ENCODE measurements around the gene KIZ.
"Not testable (repeated sequence)": the region's sequence is repeated elsewhere in the genome, so short reads cannot be mapped to it uniquely, and the experiment has no call there.

KIZ gene

GRCh38 chr20:21139881-21140566 lies 14.1 kb downstream of the KIZ start:
- DNase-seq, result no peak

GRCh38 chr20:21141825-21142224 lies 15.9 kb downstream of the KIZ start:
- no peak for DNase-seq

- DNase-seq, result no peak
Measured at GRCh38 chr20:21143194-21143890, 17.5 kb downstream of the KIZ start.

GRCh38 chr20:21145424-21145823 lies 19.5 kb downstream of the KIZ start:
- DNase-seq, result no peak

GRCh38 chr20:21146215-21146614 lies 20.3 kb downstream of the KIZ start:
- DNase-seq, result no peak

- no peak for DNase-seq
Measured at GRCh38 chr20:21147593-21147992, 21.7 kb downstream of the KIZ start.

GRCh38 chr20:21149344-21149743 lies 23.5 kb downstream of the KIZ start:
- DNase-seq, result no peak

- DNase-seq, result no peak
Measured at GRCh38 chr20:21151791-21152190, 25.9 kb downstream of the KIZ start.

- DNase-seq, result no peak
Measured at GRCh38 chr20:21154692-21155091, 28.8 kb downstream of the KIZ start.

GRCh38 chr20:21155268-21155667 lies 29.4 kb downstream of the KIZ start:
- DNase-seq, result no peak

- no peak for DNase-seq
Measured at GRCh38 chr20:21156266-21156665, 30.4 kb downstream of the KIZ start.

GRCh38 chr20:21157006-21157405 lies 31.1 kb downstream of the KIZ start:
- no peak for DNase-seq

- no peak for DNase-seq
Measured at GRCh38 chr20:21159658-21160380, 33.9 kb downstream of the KIZ start.

- no peak for DNase-seq
Measured at GRCh38 chr20:21161926-21162325, 36.0 kb downstream of the KIZ start.

GRCh38 chr20:21162631-21163030 lies 36.7 kb downstream of the KIZ start:
- no peak for DNase-seq

- DNase-seq, result no peak
Measured at GRCh38 chr20:21166801-21167200, 40.9 kb downstream of the KIZ start.

GRCh38 chr20:21167261-21167660 lies 41.4 kb downstream of the KIZ start:
- no peak for DNase-seq

- DNase-seq, result not testable (repeated sequence)
Measured at GRCh38 chr20:21168061-21168460, 42.2 kb downstream of the KIZ start.

- DNase-seq, result no peak
Measured at GRCh38 chr20:21172626-21173025, 46.7 kb downstream of the KIZ start.

GRCh38 chr20:21173485-21173884 lies 47.6 kb downstream of the KIZ start:
- no peak for DNase-seq

GRCh38 chr20:21174516-21175239 lies 48.8 kb downstream of the KIZ start:
- DNase-seq, result no peak

GRCh38 chr20:21175433-21175832 lies 49.6 kb downstream of the KIZ start:
- DNase-seq, result no peak

GRCh38 chr20:21177767-21178166 lies 51.9 kb downstream of the KIZ start:
- DNase-seq, result no peak

Measured in CD4-positive, alpha-beta T cell treated with Interleukin-4 for 1 hour (primary cell).